AG04450 (cell line): Measurements from ENCODE around the gene TGFB1I1. TPM values are rescaled to one million over a fixed set of nuclear protein-coding genes. Genes with fewer than 3 reads are reported as not detected.

ENCODE experiments used
- CTCF ChIA-PET: fragments of 300-600, 350-600 bp; formaldehyde crosslinking; extraction: SDS; loops from one replicate; lab custom pipeline; 2022; ENCODE audit warnings: antibody characterized with exemption, inconsistent platforms; lab: Charles Lee
- POLR2A ChIA-PET: fragments of 350-600 bp; formaldehyde crosslinking; extraction: SDS; loops from one replicate; lab custom pipeline; 2021; ENCODE audit warnings: antibody characterized with exemption, inconsistent platforms; lab: Yijun Ruan, JAX
- DNase-seq: peaks from one replicate; pipeline ENCODE4 v3.0.0-alpha.2; 2011; ENCODE audit warnings: low read depth, low spot score
- H3K27ac ChIP-seq: one replicate; pipeline ENCODE4 v1.5.1; 2012; ENCODE audit warnings: low read depth, low read length, control low read depth
- H3K27me3 ChIP-seq: one replicate; pipeline ENCODE4 v1.6.0; 2012; ENCODE audit warnings: low read length; ENCODE audit not compliant: control insufficient read depth, insufficient read depth
- H3K4me3 ChIP-seq: 2 replicates; pipeline ENCODE4 v1.5.1; 2011; ENCODE audit warnings: mild to moderate bottlenecking, low read depth, low read length, control low read depth
- H3K9me3 ChIP-seq: 2 replicates; pipeline ENCODE4 v1.5.1; 2012; ENCODE audit warnings: low read length; ENCODE audit not compliant: control insufficient read depth, insufficient read depth
- CTCF ChIP-seq: IDR thresholded peaks from 2 replicates; pipeline ENCODE4 v1.5.1; 2011; ENCODE audit warnings: low read depth, low read length, control low read depth, inconsistent platforms
- polyA plus RNA-seq: library from polyadenylated mRNA; depleted of rRNA; stranded (reverse); fragments of >200 nt; gene quantifications from 2 replicates; pipeline ENCODE4 v1.2.3, GENCODE V29; 2011

Gene TGFB1I1
- polyA plus RNA-seq, 1 experiment: 42.4 TPM

GRCh38 chr16:31452631-31453106, 19.3 kb upstream of the TGFB1I1 start:
- Histone ChIP-seq H3K27ac (peak overlapping the region; percentile 96), H3K27me3 (no peaks in the 10 kb centered on the region), H3K4me3 (no peak overlapping the region), H3K9me3 (no peaks in the 10 kb centered on the region)
- TF ChIP-seq CTCF: no peak
- peak; percentile 74 for DNase-seq
- CTCF ChIA-PET: interaction anchor here (0.6 to 2.5 kb wide), 10 partner anchors 8 to 701 kb away, joined by 3 to 25 read pairs (median 4); partner anchors contain the start of gene ZNF843
- POLR2A ChIA-PET: interaction anchor here (0.6 to 3.9 kb wide), 7 partner anchors 10 to 381 kb away, joined by 3 to 22 read pairs (median 4); partner anchors contain the start of genes FUS, RUSF1, TGFB1I1 and ZNF843

- no peak for DNase-seq
- TF ChIP-seq CTCF: no peak
- ChIA-PET CTCF (interaction anchor here (0.6 to 2.5 kb wide), 6 partner anchors 10 to 415 kb away, joined by 3 to 25 read pairs (median 6); partner anchors contain the start of genes PYCARD and ZNF843), POLR2A (interaction anchor here (0.6 to 3.9 kb wide), 6 partner anchors 11 to 273 kb away, joined by 3 to 22 read pairs (median 4); partner anchors contain the start of genes FUS, RUSF1, TGFB1I1 and ZNF843)
- no peaks in the 10 kb centered on the region; the same call in 1 of the 2 replicates for H3K9me3 ChIP-seq
- H3K27me3 ChIP-seq: no peaks in the 10 kb centered on the region
- no peak overlapping the region for H3K4me3 ChIP-seq
- H3K27ac ChIP-seq: peak overlapping the region; percentile 77
Observed at GRCh38 chr16:31453255-31454204, 18.4 kb upstream of the TGFB1I1 start.

GRCh38 chr16:31455601-31456314, 16.2 kb upstream of the TGFB1I1 start:
- CTCF ChIA-PET: interaction anchor here (0.6 to 1.6 kb wide), 4 partner anchors 10 to 554 kb away, joined by 3 to 4 read pairs (median 4); no protein-coding TSS in a partner anchor
- POLR2A ChIA-PET: interaction anchor here (0.7 to 0.8 kb wide), 2 partner anchors 13 to 276 kb away, joined by 3 read pairs; partner anchors contain the start of genes FUS and ZNF843
- Histone ChIP-seq H3K27me3 (no peaks in the 10 kb centered on the region), H3K27ac (no peak overlapping the region), H3K9me3 (no peaks in the 10 kb centered on the region; the same call in 1 of the 2 replicates), H3K4me3 (no peak overlapping the region)
- DNase-seq: no peak
- TF ChIP-seq CTCF: peak; percentile 31

- CTCF ChIA-PET: interaction anchor here (0.6 to 4.9 kb wide), 8 partner anchors 13 to 462 kb away, joined by 3 to 49 read pairs (median 4); partner anchors contain the start of genes TGFB1I1 and ZNF843
- peak overlapping the region; percentile 87; the same call in 1 of the 2 replicates for H3K4me3 ChIP-seq
Observed at GRCh38 chr16:31456988-31457360, 15.0 kb upstream of the TGFB1I1 start.

More at GRCh38 chr16:31456988-31457360, 15.0 kb upstream of the TGFB1I1 start:
- no peaks in the 10 kb centered on the region; the same call in 1 of the 2 replicates for H3K9me3 ChIP-seq
- H3K27me3 ChIP-seq: no peaks in the 10 kb centered on the region
- POLR2A ChIA-PET: interaction anchor here (1.7 kb wide), 1 partner anchor 277 kb away, joined by 8 read pairs; the partner anchor contains the start of gene FUS
- H3K27ac ChIP-seq: no peak overlapping the region
- DNase-seq: no peak
- no peak for TF ChIP-seq CTCF
